ENCODE measurements around the gene JAKMIP1. TPM values are rescaled to one million over a fixed set of nuclear protein-coding genes. Genes with fewer than 3 reads are reported as not detected.

The JAKMIP1 gene
- total RNA-seq, 1 experiment from 2014 or later, result not detected

DNA sequence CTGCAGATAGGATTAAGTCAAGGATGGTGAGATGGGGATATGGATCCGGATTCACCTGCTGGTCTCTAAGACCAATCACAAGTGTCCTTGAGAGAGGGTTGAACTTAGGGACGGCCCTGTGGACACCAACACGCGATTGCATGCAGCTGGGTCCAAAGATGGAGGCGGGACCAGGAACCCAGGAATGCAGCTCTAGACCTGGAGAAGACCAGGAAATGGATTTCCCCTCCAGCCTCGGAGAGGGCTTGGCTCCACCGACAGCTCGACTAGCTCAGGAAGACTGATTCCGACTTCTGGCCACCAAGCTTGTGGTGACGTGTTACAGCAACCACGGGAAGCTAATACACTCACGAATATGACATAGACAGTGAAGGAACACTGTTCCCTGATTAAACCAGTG, 186.8 kb downstream of the JAKMIP1 start:
- no peak overlapping the region for H3K4me2 ChIP-seq (ENCODE audit: low read length)
- H3K9me2 ChIP-seq (ENCODE audit: insufficient read depth), result no peaks in the 10 kb centered on the region
- no peaks in the 10 kb centered on the region for H3K4me1 ChIP-seq (ENCODE audit: control insufficient read depth in 1 of 2, insufficient read depth in 2 of 2, low read length in 2 of 2)
- H2AFZ ChIP-seq (ENCODE audit: low read depth, low read length, poor library complexity, severe bottlenecking), result no peak overlapping the region
- POLR2A ChIA-PET, result no interaction called here
- H4K20me1 ChIP-seq (ENCODE audit: insufficient read depth), result no peaks in the 10 kb centered on the region
- ATAC-seq, result no peak
- no peaks in the 10 kb centered on the region for H3K79me2 ChIP-seq (ENCODE audit: insufficient read depth, low read length)
- no peaks in the 10 kb centered on the region for H3K36me3 ChIP-seq (ENCODE audit: control insufficient read depth in 1 of 2, insufficient read depth in 2 of 2, low read length in 2 of 2)
- RAD21 ChIA-PET (ENCODE audit: low non-redundant PET in 1 of 2, low total read pairs in 2 of 2, uncharacterized antibody in 2 of 2, unreplicated experiment in 2 of 2), result no interaction called here
- DNase-seq (ENCODE audit: low read depth, low spot score), result no peak
- TF ChIP-seq, protein P1, sequence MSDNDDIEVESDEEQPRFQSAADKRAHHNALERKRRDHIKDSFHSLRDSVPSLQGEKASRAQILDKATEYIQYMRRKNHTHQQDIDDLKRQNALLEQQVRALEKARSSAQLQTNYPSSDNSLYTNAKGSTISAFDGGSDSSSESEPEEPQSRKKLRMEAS (IDR thresholded peaks at IDR 0.05), result no peak
- TF ChIP-seq, protein P2, sequence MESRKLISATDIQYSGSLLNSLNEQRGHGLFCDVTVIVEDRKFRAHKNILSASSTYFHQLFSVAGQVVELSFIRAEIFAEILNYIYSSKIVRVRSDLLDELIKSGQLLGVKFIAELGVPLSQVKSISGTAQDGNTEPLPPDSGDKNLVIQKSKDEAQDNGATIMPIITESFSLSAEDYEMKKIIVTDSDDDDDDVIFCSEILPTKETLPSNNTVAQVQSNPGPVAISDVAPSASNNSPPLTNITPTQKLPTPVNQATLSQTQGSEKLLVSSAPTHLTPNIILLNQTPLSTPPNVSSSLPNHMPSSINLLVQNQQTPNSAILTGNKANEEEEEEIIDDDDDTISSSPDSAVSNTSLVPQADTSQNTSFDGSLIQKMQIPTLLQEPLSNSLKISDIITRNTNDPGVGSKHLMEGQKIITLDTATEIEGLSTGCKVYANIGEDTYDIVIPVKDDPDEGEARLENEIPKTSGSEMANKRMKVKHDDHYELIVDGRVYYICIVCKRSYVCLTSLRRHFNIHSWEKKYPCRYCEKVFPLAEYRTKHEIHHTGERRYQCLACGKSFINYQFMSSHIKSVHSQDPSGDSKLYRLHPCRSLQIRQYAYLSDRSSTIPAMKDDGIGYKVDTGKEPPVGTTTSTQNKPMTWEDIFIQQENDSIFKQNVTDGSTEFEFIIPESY (IDR thresholded peaks at IDR 0.05; ENCODE audit: extremely low read depth, insufficient replicate concordance, low read length), result no peak
- TF ChIP-seq EGR1 (IDR thresholded peaks at IDR 0.05; ENCODE audit: low read depth) (no peak), SP1 (IDR thresholded peaks at IDR 0.05; ENCODE audit: low read depth) (no peak), ZNF274 (IDR thresholded peaks at IDR 0.05; ENCODE audit: low read depth, low read length) (no peak), ZFX (IDR thresholded peaks at IDR 0.05) (no peak), EZH2phosphoT487 (IDR thresholded peaks at IDR 0.05; ENCODE audit: borderline replicate concordance) (no peak), RAD21 (IDR thresholded peaks at IDR 0.05; ENCODE audit: low read depth) (no peak), TCF7L2 (IDR thresholded peaks at IDR 0.05; ENCODE audit: borderline replicate concordance, extremely low read depth, insufficient read depth, insufficient read length) (no peak), CBX3 (IDR thresholded peaks at IDR 0.05; ENCODE audit: low read depth) (no peak), POLR2AphosphoS5 (IDR thresholded peaks at IDR 0.05; ENCODE audit: low read depth, low read length) (no peak), ELF1 (IDR thresholded peaks at IDR 0.05; ENCODE audit: borderline replicate concordance, low read depth) (no peak), EZH2 (IDR thresholded peaks at IDR 0.05) (no peak), YY1 (IDR thresholded peaks at IDR 0.05; ENCODE audit: extremely low read depth, insufficient replicate concordance, low read depth, low read length) (no peak)
- TF ChIP-seq, protein P3, sequence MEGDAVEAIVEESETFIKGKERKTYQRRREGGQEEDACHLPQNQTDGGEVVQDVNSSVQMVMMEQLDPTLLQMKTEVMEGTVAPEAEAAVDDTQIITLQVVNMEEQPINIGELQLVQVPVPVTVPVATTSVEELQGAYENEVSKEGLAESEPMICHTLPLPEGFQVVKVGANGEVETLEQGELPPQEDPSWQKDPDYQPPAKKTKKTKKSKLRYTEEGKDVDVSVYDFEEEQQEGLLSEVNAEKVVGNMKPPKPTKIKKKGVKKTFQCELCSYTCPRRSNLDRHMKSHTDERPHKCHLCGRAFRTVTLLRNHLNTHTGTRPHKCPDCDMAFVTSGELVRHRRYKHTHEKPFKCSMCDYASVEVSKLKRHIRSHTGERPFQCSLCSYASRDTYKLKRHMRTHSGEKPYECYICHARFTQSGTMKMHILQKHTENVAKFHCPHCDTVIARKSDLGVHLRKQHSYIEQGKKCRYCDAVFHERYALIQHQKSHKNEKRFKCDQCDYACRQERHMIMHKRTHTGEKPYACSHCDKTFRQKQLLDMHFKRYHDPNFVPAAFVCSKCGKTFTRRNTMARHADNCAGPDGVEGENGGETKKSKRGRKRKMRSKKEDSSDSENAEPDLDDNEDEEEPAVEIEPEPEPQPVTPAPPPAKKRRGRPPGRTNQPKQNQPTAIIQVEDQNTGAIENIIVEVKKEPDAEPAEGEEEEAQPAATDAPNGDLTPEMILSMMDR (IDR thresholded peaks at IDR 0.05 in 2 of 3, conservative IDR thresholded peaks at IDR 0.05 in 1 of 3; ENCODE audit: borderline replicate concordance in 1 of 3, insufficient read depth in 1 of 3, low read depth in 2 of 3, low read length in 2 of 3), result no peak
- TF ChIP-seq, protein P4, sequence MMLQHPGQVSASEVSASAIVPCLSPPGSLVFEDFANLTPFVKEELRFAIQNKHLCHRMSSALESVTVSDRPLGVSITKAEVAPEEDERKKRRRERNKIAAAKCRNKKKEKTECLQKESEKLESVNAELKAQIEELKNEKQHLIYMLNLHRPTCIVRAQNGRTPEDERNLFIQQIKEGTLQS (IDR thresholded peaks at IDR 0.05), result no peak
- H3K4me3 ChIP-seq (replicated peaks in 1 of 2; ENCODE audit: low read depth in 1 of 2, low read length in 2 of 2), result no peak overlapping the region
- H3K9me3 ChIP-seq (ENCODE audit: control insufficient read depth in 1 of 2, insufficient read depth in 1 of 2, low read depth in 1 of 2, low read length in 2 of 2), result no peaks in the 10 kb centered on the region
- H3K27me3 ChIP-seq (ENCODE audit: insufficient read depth, low read length), result 0 out of 2 replicates have a peak, but pooled peaks cover 5% of the 10 kb centered on the region
- CTCF ChIA-PET, result interaction anchor here (1.7 kb wide), 1 partner anchor 15 kb away, joined by 8 read pairs; no protein-coding TSS in a partner anchor
- H3K9ac ChIP-seq (ENCODE audit: low read length), result no peak overlapping the region
- H3K27ac ChIP-seq (ENCODE audit: low read depth, low read length), result no peak overlapping the region
- BruUV-seq (replicated peaks), result no TSS peak
- intact Hi-C loops (cut with micrococcal nuclease), result no loop called here
